SW 1271 (cell line): ENCODE data around the gene FNBP1.
"Not testable (repeated sequence)": the region's sequence is repeated elsewhere in the genome, so short reads cannot be mapped to it uniquely, and the experiment has no call there.

Experiments
- DNase-seq, 2 experiments: peaks; one replicate each; lab custom pipeline; 2025; lab: John Stamatoyannopoulos, UW

The FNBP1 gene

DNA sequence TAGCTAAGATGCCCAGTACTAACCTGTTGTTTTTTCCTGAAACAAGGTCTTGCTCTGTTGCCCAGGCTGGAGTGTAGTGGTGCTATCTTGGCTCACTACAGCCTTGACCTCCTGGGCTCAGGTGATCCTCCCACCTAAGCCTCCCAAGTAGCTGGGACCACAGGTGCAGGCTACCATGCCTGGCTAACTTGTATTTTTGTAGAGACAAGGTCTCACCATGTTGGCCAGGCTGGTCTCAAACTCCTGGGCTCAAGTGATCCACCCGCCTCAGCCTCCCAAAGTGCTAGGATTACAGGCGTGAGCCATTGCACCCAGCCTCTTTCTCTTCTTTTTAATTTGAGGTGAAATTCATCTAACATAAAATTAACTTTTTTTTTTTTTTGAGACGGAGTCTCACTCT is 21.1 kb downstream of the FNBP1 start:
- not testable (repeated sequence) for DNase-seq

GRCh38 chr9:130021123-130021522 is 21.9 kb downstream of the FNBP1 start:
- DNase-seq, result no peak

DNA sequence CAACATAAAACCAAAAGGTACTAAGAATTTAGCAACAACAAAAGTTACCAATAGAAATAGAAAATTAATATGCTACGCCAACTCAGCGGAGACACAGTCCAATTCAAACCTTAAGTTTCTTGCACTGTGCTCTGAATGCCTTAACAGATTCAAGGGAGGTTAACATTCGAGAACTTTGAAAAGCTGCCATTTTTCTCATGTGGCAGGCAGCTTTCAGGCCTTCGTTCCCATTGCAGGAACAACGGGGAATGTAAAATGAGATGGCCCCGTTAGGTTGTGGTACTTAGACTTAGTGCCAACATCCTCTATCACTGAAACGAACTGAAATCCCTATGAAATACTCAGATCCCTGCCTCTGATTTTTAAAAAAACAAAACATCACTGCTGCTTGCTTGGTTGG is 22.4 kb downstream of the FNBP1 start:
- DNase-seq, result no peak

DNA sequence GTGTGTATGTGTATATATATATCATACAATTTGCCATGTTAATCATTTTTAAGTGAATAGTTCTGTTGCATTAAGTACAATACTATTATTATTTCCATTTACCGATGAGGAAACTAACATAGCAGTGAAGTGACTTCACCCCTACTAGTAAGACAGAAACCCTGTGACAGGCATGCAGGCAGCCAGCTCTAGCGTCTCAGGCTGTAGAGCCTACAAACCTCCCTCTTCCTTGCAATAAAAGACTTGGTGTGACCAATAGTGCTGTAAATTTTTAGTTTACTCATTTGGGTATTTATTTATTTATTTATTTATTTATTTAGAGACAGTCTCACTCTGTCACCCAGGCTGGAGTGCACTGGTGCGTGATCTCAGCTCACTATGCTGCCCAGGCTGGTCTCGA is 24.7 kb downstream of the FNBP1 start:
- no peak for DNase-seq

DNA sequence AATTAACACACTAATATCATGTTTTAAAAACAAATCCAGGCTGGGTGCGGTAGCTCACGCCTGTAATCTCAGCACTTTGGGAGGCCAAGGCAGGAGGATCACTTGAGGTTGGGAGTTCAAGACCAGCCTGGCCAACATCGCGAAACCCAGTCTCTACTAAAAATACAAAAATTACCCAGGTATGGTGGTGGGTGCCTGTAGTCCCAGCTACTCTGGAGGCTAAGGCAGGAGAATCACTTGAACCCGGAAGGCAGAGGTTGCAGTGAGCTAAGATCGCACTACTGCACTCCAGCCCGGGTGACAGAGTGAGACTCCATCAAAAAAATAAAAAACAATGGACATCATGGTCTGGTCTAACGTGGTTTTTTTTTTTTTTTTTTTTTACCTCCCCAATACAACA is 25.5 kb downstream of the FNBP1 start:
- not testable (repeated sequence) for DNase-seq

GRCh38 chr9:130017076-130017475 is 25.9 kb downstream of the FNBP1 start:
- no peak for DNase-seq

DNA sequence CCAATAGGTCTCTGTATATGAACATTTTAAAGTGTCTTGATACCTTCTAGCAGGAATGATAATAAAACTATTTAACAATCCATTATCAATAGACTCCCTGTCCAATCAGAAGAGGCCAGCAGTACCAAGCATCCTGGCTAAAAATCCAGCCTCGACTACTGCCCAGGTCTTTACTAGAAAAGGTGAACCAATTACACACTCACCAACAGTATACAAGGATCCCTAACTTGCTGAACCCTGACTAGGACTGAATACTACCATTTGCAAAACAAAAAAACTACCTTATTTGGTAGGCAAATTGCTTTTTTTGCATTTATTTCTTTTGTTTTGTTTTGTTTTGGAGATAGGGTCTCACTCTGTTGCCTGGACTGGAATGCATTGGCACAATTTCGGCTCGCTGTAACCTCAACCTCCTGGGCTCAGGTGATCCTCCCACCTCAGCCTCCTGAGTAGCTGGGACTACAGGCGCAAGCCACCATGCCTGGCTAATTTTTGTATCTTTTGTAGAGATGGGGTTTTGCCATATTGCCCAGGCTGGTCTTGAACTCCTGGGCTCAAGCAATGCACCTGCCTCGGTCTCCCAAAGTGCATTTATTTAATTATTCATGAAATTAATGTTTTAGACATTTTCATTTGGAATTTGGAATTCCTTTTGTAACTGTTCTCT is 27.5 kb downstream of the FNBP1 start:
- no peak for DNase-seq

- DNase-seq, result no peak
Measured at GRCh38 chr9:130013326-130013725, 29.7 kb downstream of the FNBP1 start.

DNA sequence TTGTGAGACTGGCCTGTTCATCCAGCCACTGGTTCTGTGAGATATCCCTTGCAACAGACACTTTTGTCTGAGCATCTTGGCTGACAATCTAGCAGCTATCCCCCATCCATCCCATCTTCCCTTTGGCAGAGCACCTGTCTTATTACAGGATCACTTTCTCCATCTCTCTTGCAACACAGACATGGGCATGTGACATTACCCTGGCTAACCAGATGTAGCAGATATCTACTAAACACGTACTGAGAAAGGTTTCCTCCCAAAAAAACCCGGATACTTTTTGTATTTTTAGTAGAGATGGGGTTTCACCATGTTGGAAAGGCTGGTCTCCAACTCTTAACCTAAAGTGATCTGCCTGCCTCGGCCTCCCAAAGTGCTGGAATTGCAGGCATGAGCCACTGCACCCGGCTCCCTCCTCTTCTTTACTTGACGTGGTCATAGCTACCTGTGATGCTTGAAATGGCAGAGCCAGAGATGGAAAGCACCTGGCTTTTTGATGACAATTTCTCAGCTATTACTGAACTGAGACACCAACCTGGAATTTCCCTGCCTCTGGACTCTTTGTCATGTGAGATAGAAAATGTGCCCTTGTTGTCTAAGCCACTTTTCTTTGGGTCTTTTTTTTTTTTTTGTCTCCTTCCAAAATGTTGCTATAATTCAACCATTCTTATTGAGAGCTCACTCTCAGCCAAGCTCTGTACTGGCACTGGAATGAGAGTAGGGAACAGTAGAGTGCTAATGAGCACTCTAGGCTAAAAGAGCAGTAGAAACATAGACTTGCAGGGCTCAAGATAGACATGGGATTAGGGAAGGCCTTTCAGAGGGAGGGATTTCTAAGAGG is 32.6 kb downstream of the FNBP1 start:
- no peak for DNase-seq

DNA sequence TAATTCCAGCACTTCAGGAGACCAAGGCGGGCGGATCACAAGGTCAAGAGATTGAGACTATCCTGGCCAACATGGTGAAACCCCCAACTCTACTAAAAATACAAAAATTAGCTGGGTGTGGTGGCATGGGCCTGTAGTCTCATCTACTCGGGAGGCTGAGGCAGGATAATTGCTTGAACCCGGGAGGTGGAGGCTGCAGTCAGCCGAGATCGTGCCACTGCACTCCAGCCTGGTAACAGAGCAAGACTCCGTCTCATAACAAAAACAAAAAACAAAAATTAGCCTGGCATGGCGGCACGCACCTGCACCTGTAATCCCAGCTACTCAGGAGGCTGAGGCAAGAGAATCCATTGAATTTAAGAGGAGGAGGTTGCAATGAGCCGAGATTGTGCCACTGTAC is 33.4 kb downstream of the FNBP1 start:
- DNase-seq, result not testable (repeated sequence)

GRCh38 chr9:130008538-130008937 is 34.5 kb downstream of the FNBP1 start:
- no peak for DNase-seq

DNA sequence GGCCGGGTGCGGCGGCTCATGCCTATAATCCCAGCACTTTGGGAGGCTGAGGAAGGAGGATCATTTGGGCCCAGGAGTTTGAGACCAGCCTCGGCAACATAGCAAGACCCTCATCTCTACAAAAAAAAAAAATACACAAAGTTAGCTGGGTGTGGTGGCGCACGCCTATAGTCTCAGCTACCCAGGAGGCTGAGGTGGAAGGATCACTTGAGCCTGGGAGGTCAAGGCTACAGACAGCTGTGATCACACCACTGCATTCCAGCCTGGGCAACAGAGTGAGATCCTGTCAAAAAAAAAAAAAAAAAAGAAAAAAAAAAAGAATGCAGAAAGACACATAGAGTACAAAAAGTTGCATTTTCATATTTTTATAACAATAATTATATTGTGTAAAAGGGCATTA is 36.0 kb downstream of the FNBP1 start:
- DNase-seq, result not testable (repeated sequence)

- no peak for DNase-seq
Measured at GRCh38 chr9:130003943-130004552, 38.9 kb downstream of the FNBP1 start.

DNA sequence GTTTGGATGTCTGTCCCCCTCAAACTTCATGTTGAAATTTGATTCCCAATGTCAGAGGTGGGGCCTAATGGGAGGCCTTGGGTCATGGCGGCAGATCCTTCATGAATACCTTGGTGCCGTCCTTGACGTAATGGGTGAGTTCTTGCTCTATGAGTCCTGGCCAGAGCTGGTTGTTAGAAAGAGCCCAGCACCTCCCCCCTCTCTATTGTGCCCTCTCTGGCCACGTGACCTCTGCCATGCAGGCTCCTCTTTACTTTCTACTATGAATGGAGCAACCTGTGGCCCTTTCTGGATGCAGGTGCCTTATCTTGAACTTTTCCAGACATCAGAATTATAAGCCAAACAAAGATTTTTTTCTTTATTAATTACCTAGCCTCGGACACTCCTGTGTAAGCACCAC is 40.7 kb downstream of the FNBP1 start:
- no peak for DNase-seq

GRCh38 chr9:130001190-130001589 is 41.8 kb downstream of the FNBP1 start:
- no peak for DNase-seq

DNA sequence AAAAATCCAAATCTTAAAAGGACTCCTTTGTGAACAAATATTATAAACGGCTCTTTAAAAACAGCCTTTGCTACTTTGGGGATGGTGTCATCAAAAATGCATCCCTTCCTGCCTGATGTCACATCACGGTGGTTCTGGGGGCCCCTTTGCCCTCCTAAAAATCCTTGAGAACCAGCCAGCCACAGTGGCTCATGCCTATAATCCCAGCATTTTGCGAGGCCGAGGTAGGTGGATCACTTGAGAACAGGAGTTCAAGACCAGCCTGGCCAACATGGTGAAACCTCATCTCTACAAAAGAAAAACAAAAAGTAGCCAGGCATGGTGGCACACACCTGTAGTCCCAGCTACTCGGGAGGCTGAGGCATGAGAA is 43.9 kb downstream of the FNBP1 start:
- no peak for DNase-seq

DNA sequence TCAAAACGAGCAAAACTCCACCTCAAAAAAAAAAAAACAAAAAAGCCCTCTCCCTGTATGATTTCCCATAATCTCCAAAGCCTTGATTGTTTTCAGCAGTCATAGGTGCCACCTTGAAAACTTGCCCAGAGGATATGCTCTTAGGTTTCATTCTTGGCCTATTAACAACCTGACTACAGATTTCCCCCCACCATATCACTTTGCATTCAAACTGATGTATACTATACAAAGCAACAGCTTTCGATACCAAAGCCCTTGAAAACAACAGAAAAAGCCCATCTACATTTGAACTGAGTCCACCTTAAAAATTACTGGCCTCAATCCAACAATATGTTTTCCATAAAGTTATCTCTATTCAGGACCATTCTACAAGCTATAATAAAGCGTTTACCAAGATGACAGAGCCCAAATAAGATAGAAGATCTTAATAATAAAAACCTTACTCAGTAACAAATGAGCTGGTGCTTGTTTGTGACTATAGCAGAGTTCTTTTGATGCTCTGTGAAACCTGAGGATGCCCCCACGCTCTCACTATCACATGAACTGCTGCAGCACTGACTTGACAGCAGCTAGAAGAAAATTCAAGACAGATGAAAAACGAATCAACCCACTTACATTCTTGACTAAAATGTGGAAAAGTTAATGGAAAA is 44.4 kb downstream of the FNBP1 start:
- no peak for DNase-seq

- DNase-seq, result not testable (repeated sequence)
Measured at GRCh38 chr9:129997706-129998105, 45.3 kb downstream of the FNBP1 start.

DNA sequence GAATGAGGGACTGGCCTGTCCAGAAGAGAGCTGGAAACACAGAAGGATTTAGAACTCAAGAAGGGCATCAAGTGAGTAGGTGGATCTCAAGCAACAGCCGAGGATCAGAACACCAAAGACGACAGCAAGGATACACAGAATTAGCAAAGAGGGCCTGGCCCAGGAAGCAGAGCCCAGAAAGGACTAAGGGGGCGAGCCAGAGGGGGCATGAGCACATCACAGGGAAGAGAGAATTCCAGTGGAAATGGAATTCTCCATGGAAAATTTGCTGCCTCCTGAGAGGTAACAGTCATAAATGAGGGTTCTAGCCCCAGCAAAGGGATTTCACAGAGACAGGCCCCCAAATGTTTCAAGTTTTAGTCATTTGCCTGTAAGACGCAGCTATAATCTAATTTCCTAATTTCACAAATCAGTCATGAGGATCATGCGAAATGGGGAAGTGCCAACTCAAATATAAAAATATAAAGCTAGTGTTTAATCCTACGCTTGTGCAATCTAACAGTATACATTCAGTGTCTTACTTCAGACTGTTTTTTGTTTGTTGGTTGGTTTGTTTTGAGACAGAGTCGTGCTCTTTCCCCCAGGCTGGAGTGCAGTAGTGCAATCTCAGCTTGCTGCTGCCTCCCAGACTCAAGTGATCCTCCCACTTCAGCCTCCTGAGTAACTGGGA is 46.7 kb downstream of the FNBP1 start:
- no peak for DNase-seq

DNA sequence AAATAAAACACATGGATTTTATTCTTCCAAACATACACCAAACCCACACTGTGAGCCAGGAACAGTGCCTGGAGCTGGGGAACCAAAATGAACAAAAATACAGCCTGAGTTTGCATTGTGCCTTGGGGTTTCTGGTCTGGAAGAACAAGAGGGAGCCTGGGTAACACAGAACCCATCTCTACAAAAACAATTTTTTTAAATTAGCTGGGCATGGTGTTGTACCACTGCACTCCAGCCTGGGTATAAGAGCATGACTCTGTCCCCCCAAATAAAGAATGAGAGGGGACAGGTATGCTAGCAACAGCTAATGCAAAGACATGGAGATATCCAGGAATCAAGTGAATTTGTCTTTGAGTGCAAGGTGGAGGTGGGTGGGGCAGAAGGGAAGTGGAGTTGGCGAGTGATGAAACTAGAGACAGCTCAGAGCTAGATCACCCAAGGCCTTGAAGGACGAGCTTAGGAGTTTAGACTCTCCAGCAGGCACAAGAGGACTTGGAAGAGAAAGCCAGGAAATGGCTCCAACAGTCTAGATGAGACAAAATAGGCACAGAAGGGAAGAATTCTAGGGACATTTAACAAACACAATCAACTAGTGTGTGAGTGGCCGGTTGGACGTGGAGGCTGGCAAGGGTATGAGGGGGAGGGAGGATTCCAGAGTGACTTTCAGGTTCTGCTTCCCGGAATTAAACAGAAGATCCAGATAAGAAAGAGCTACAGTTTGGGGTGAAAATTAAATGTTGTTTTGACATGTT is 47.4 kb downstream of the FNBP1 start:
- no peak for DNase-seq

DNA sequence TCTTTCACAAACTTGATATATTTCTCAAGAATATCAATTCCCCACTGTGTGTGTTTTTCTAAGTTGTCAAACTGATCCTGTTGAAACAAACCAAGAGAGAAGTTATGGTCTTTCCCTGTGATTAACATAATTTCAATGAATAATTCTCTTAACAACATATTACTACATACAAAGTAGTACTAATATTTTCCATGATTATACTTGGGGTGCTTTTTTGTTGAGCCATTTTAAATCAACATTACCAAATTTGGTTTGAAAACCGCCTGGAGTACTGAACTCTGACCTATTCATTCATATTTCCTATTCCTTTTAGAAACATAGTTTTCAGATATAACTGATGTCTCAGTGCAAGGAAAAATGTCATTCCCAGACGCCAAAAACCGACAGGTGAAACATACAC is 48.1 kb downstream of the FNBP1 start:
- no peak for DNase-seq
